GM18520 (cell line): Measurements from ENCODE around the gene C5AR2.
"Not testable (repeated sequence)": the region's sequence is repeated elsewhere in the genome, so short reads cannot be mapped to it uniquely, and the experiment has no call there.

Source experiments
- ATAC-seq: cut with Tn5 transposase; IDR thresholded peaks from one replicate; pipeline ENCODE4 v1.9.1; 2021; ENCODE audit not compliant: unreplicated experiment

The C5AR2 gene

GRCh38 chr19:47323409-47323808 lies 8.6 kb upstream of the C5AR2 start:
- no peak for ATAC-seq

- ATAC-seq, result no peak
Measured at GRCh38 chr19:47323872-47324271, 8.1 kb upstream of the C5AR2 start.

- ATAC-seq, result no peak
Measured at GRCh38 chr19:47324502-47324901, 7.5 kb upstream of the C5AR2 start.

GRCh38 chr19:47330466-47330869 lies 1.5 kb upstream of the C5AR2 start:
- ATAC-seq, result no peak

- no peak for ATAC-seq
Measured at GRCh38 chr19:47331490-47331889, 485 bp upstream of the C5AR2 start.

- not testable (repeated sequence) for ATAC-seq
Measured at GRCh38 chr19:47336765-47337718, 5.1 kb downstream of the C5AR2 start.

GRCh38 chr19:47339196-47339880 lies 7.4 kb downstream of the C5AR2 start:
- ATAC-seq, result no peak

- no peak for ATAC-seq
Measured at GRCh38 chr19:47340477-47341208, 8.7 kb downstream of the C5AR2 start.

- ATAC-seq, result no peak
Measured at GRCh38 chr19:47341734-47342133, 9.8 kb downstream of the C5AR2 start.

GRCh38 chr19:47343194-47343802 lies 11.3 kb downstream of the C5AR2 start:
- no peak for ATAC-seq

GRCh38 chr19:47344425-47344824 lies 12.4 kb downstream of the C5AR2 start:
- ATAC-seq, result no peak

- ATAC-seq, result not testable (repeated sequence)
Measured at GRCh38 chr19:47346024-47346423, 14.0 kb downstream of the C5AR2 start.

- ATAC-seq, result peak; percentile 93
Measured at GRCh38 chr19:47348819-47349795, 17.1 kb downstream of the C5AR2 start, which contains the start of gene DHX34. DHX34 (plus strand) TSS chr19:47349315; CDS start chr19:47353031, 3,716 bp downstream.

- no peak for ATAC-seq
Measured at GRCh38 chr19:47350630-47351029, 18.7 kb downstream of the C5AR2 start.

GRCh38 chr19:47351548-47351947 lies 19.6 kb downstream of the C5AR2 start:
- ATAC-seq, result no peak

- ATAC-seq, result no peak
Measured at GRCh38 chr19:47352095-47352494, 20.1 kb downstream of the C5AR2 start.

- no peak for ATAC-seq
Measured at GRCh38 chr19:47353307-47353712, 21.3 kb downstream of the C5AR2 start.

GRCh38 chr19:47356900-47357299 lies 24.9 kb downstream of the C5AR2 start:
- no peak for ATAC-seq

GRCh38 chr19:47357788-47358680 lies 26.1 kb downstream of the C5AR2 start:
- no peak for ATAC-seq
